ENCODE results near the gene S100A14. TPM values are rescaled to one million over a fixed set of nuclear protein-coding genes. Genes with fewer than 3 reads are reported as not detected.

The S100A14 gene
- total RNA-seq, 1 experiment from 2014 or later = 0.63 TPM

GRCh38 chr1:153608742-153609584 lies 7.2 kb downstream of the S100A14 start:
- H3K4me2 ChIP-seq (ENCODE audit: insufficient read depth, insufficient read length, low read length) = peak overlapping the region; percentile 6
- H2AFZ ChIP-seq (ENCODE audit: low read length) = no peak overlapping the region
- no peak overlapping the region for H3K4ac ChIP-seq (ENCODE audit: low read depth, low read length)
- H3K23ac ChIP-seq (ENCODE audit: insufficient read length, low read depth, low read length) = no peak overlapping the region
- no peak overlapping the region for H3K9ac ChIP-seq (ENCODE audit: extremely low read depth, insufficient read length, low read length)
- no peak overlapping the region for H4K91ac ChIP-seq (ENCODE audit: insufficient read length, low read depth, low read length)
- TF ChIP-seq, protein P1, sequence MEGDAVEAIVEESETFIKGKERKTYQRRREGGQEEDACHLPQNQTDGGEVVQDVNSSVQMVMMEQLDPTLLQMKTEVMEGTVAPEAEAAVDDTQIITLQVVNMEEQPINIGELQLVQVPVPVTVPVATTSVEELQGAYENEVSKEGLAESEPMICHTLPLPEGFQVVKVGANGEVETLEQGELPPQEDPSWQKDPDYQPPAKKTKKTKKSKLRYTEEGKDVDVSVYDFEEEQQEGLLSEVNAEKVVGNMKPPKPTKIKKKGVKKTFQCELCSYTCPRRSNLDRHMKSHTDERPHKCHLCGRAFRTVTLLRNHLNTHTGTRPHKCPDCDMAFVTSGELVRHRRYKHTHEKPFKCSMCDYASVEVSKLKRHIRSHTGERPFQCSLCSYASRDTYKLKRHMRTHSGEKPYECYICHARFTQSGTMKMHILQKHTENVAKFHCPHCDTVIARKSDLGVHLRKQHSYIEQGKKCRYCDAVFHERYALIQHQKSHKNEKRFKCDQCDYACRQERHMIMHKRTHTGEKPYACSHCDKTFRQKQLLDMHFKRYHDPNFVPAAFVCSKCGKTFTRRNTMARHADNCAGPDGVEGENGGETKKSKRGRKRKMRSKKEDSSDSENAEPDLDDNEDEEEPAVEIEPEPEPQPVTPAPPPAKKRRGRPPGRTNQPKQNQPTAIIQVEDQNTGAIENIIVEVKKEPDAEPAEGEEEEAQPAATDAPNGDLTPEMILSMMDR (conservative IDR thresholded peaks at IDR 0.05) = no peak
- Mint-ChIP-seq H3K4me3 (peak overlapping the region; percentile 23 to 60; a peak in 3 of 5 replicates), H3K4me1 (peaks cover 38 to 49% of the 10 kb centered on the region in 2 experiments), H3K27ac (peak overlapping the region in 2 of 3 experiments; percentile 38 to 96; a peak in 3 of 7 replicates), H3K36me3 (ENCODE audit: insufficient read depth in 1 of 3, low read depth in 3 of 3) (peaks cover 0 to 6% (median 4%) of the 10 kb centered on the region in 3 experiments; a peak in 3 of 7 replicates), H3K9me3 (no peaks in the 10 kb centered on the region), H3K27me3 (ENCODE audit: low read depth) (peaks cover 2% of the 10 kb centered on the region)
- no peak overlapping the region for H3T11ph ChIP-seq (ENCODE audit: low read length)
- no peak overlapping the region for H4K8ac ChIP-seq (replicated peaks; ENCODE audit: insufficient read length, low read depth, low read length)
- no peaks in the 10 kb centered on the region for H3K27me3 ChIP-seq (ENCODE audit: insufficient read depth, low read length)
- no peak overlapping the region for H4K5ac ChIP-seq (ENCODE audit: insufficient read length, low read depth, low read length)
- H2BK120ac ChIP-seq (ENCODE audit: low read depth, low read length, poor library complexity, severe bottlenecking) = no peak overlapping the region
- peak overlapping the region; percentile 77 for H3K14ac ChIP-seq (ENCODE audit: insufficient read depth, low read length)
- no peak overlapping the region for H2BK12ac ChIP-seq (ENCODE audit: insufficient read length, low read depth, low read length)
- no CpG with 5 or more reads among the region's 19 CpGs for WGBS (ENCODE audit: extremely low coverage, insufficient read length, low lambda C conversion rate)
- H3K9me3 ChIP-seq (ENCODE audit: control insufficient read depth, low read depth, low read length) = no peaks in the 10 kb centered on the region
- no peak overlapping the region for H3K27ac ChIP-seq (ENCODE audit: insufficient read length, low read depth, low read length)
- H4K20me1 ChIP-seq (ENCODE audit: control insufficient read depth, insufficient read depth, insufficient read length) = no peaks in the 10 kb centered on the region
- H3K18ac ChIP-seq (ENCODE audit: insufficient read length, low read depth, low read length) = peak overlapping the region; percentile 41
- H3K23me2 ChIP-seq (ENCODE audit: insufficient read length, low read depth, low read length, poor library complexity, severe bottlenecking) = peaks cover 3% of the 10 kb centered on the region
- H2AK5ac ChIP-seq (ENCODE audit: insufficient read length, low read length) = no peak overlapping the region
- peak; percentile 91 for DNase-seq
- H2BK5ac ChIP-seq (ENCODE audit: insufficient read length, low read length) = no peak overlapping the region
- no peaks in the 10 kb centered on the region for H3K79me2 ChIP-seq (ENCODE audit: insufficient read depth, low read length)
- H3K56ac ChIP-seq (ENCODE audit: insufficient read length, low read depth, low read length) = no peak overlapping the region
- no peaks in the 10 kb centered on the region for H3K79me1 ChIP-seq (ENCODE audit: insufficient read depth, low read depth, low read length, poor library complexity, severe bottlenecking)
- H3K4me1 ChIP-seq (ENCODE audit: insufficient read depth, low read length) = peaks cover 9% of the 10 kb centered on the region; the same call in 1 of the 2 replicates
- no peak overlapping the region for H2BK15ac ChIP-seq (ENCODE audit: low read depth, low read length)
- no peak overlapping the region for H2BK20ac ChIP-seq (ENCODE audit: low read depth, low read length, poor library complexity, severe bottlenecking)
